HepG2 (cell line): Measurements from ENCODE around the gene EDC3. TPM values are rescaled to one million over a fixed set of nuclear protein-coding genes. Genes with fewer than 3 reads are reported as not detected.

ENCODE experiments used
- ARNTL ChIP-seq: sonication (generic); formaldehyde crosslinking; IDR thresholded peaks from 2 replicates; pipeline ENCODE4 v1.4.0; 2020; ENCODE audit warnings: mild to moderate bottlenecking, missing genetic modification reagents
- BRCA1 ChIP-seq: sonication (generic); formaldehyde crosslinking; IDR thresholded peaks from 2 replicates; pipeline ENCODE4 v1.4.0; 2020; ENCODE audit warnings: missing genetic modification reagents
- CHD4 ChIP-seq: fragments of 200-600 bp; sonication (generic); IDR thresholded peaks from 2 replicates; pipeline ENCODE4 v1.7.0; 2017; ENCODE audit warnings: mild to moderate bottlenecking, low read length, borderline replicate concordance
- HBP1 ChIP-seq: IDR thresholded peaks from 2 replicates; pipeline ENCODE4 v1.6.1; 2016; ENCODE audit warnings: low read depth, control low read depth
- HNF1B ChIP-seq: sonication (generic); formaldehyde crosslinking; IDR thresholded peaks from 2 replicates; pipeline ENCODE4 v1.5.1; 2020; ENCODE audit warnings: mild to moderate bottlenecking, moderate library complexity, missing genetic modification reagents
- HOXD1 ChIP-seq: sonication (generic); formaldehyde crosslinking; IDR thresholded peaks from 2 replicates; pipeline ENCODE4 v1.5.0; 2020; ENCODE audit warnings: missing genetic modification reagents
- MATR3 ChIP-seq: sonication (generic); formaldehyde crosslinking; IDR thresholded peaks from 2 replicates; pipeline ENCODE4 v1.4.0; 2020; ENCODE audit warnings: missing genetic modification reagents
- PLRG1 ChIP-seq: fragments of 450-650 bp; conservative IDR thresholded peaks from 2 replicates; pipeline ENCODE4 v1.6.1; 2016
- SMC3 ChIP-seq: IDR thresholded peaks from 2 replicates; pipeline ENCODE4 v1.6.1; 2011; ENCODE audit warnings: low read length, improper control_type of control experiment
- SYNCRIP ChIP-seq: fragments of 200-400 bp; formaldehyde crosslinking; IDR thresholded peaks from 2 replicates; pipeline ENCODE4 v1.6.1; 2018; ENCODE audit warnings: mild to moderate bottlenecking, low read depth, low read length; ENCODE audit not compliant: insufficient read depth
- TERF1 ChIP-seq: sonication (generic); formaldehyde crosslinking; IDR thresholded peaks from 2 replicates; pipeline ENCODE4 v1.8.0; 2022; ENCODE audit warnings: mild to moderate bottlenecking, missing genetic modification reagents, moderate library complexity
- ZKSCAN8 ChIP-seq: IDR thresholded peaks from 2 replicates; pipeline ENCODE4 v1.6.1; 2016; ENCODE audit warnings: borderline replicate concordance, missing genetic modification reagents, missing compliant biosample characterization
- ZNF512 ChIP-seq: sonication (generic); formaldehyde crosslinking; IDR thresholded peaks from 2 replicates; pipeline ENCODE4 v1.4.0; 2020; ENCODE audit warnings: mild to moderate bottlenecking, missing genetic modification reagents
- ZNF547 ChIP-seq: sonication (generic); formaldehyde crosslinking; IDR thresholded peaks from 2 replicates; pipeline ENCODE4 v1.5.1; 2020; ENCODE audit warnings: mild to moderate bottlenecking, missing genetic modification reagents
- ZNF549 ChIP-seq: sonication (generic); formaldehyde crosslinking; IDR thresholded peaks from 2 replicates; pipeline ENCODE4 v1.5.0; 2020; ENCODE audit warnings: missing genetic modification reagents
- ZNF850 ChIP-seq: sonication (generic); formaldehyde crosslinking; conservative IDR thresholded peaks from 2 replicates; pipeline ENCODE4 v1.9.0; 2021; ENCODE audit warnings: mild to moderate bottlenecking, missing genetic modification reagents
- polyA plus RNA-seq, 8 experiments: library from polyadenylated mRNA; depleted of rRNA in 3 of 8; stranded (reverse) in 7 of 8; unstranded in 1 of 8; fragments of >200 nt; fragmentation: Illumina TruSeq in 4 of 8; extraction: Trizol in 4 of 8; gene quantifications; 2 replicates each; pipeline versions ENCODE4 v1.2.1 to v1.2.3, GENCODE V29; 2011 to 2016; ENCODE audit warnings: low read depth in 4 of 8, missing spikeins in 1 of 8, mixed read lengths in 1 of 8; ENCODE audit not compliant: insufficient read depth in 1 of 8
- total RNA-seq, 5 experiments: library from RNA; depleted of rRNA; stranded (reverse); fragments of >200 nt; fragmentation: Illumina TruSeq; extraction: Trizol; gene quantifications; 2 replicates each; pipeline ENCODE4 v1.2.3, GENCODE V29; 2016; ENCODE audit warnings: low read depth in 1 of 5
- TF ChIP-seq, protein P1 (sequence below): sonication (generic); formaldehyde crosslinking; IDR thresholded peaks from 2 replicates; pipeline ENCODE4 v1.8.0; 2022; ENCODE audit warnings: mild to moderate bottlenecking, missing genetic modification reagents
- TF ChIP-seq, protein P2 (sequence below), 2 experiments: sonication (generic) in 1 of 2; formaldehyde crosslinking in 1 of 2; IDR thresholded peaks; 2 replicates each; pipeline versions ENCODE4 v1.5.1 to v1.6.1; 2011 to 2020; ENCODE audit warnings: borderline replicate concordance in 1 of 2, low read depth in 1 of 2, low read length in 1 of 2, mild to moderate bottlenecking in 1 of 2, missing genetic modification reagents in 1 of 2, moderate library complexity in 1 of 2

Gene EDC3
- total and polyA plus RNA-seq, 2 of the 13 experiments (the other 11 are each of a cell fraction or from before 2014, with no cell fraction given): 17.4 to 32.0 TPM

DNA sequence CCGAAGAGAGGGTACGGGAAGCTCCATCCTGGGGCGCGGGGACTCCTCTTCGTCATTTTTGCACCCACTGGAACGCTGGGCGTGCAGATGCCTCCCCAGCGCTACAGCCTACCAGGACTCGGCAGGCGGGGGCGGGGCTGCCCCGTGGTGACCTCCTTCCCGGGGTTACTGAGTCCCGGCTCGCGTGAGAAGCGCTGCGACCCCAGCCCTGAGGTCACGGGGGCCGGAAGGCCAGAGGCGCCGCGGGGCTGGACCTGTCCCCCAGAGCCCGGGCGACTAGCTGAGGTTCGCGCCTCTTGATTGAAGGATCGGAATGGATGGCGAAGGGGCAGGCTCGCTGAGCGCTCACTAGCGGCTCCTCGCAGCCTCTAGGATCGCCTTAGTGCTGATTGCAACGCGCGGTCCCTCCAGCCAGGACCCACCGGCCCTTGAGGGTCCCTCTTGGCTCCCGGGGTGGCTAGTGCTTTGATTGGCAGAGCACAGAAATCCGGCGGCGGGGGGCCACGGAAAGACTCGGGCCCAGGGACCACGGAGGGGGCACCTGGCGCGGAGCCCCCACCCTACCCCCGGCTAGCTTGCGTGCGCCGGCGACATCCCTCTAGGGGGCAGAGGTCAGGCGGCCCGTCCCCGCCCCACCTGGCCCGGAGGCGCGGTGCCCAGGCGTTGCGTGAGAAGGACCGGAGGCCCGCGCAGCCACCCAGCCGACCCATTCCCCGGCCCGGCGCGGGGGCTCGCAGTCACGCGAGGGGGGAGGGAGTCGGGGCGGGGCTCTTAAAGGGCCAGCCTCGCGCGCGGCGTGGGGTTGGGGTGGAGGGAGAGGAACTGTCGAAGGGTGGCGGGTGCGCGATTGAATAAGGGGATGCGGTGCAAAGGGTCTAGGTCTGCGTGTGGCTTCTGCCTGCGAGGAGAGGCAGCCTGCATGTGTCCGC lies 30.3 kb upstream of the EDC3 start (continued):
- no peak for TF ChIP-seq MATR3 (CRISPR knock-in tag)
- no peak for TF ChIP-seq ZNF549 (CRISPR knock-in tag)
- TF ChIP-seq, protein P1, sequence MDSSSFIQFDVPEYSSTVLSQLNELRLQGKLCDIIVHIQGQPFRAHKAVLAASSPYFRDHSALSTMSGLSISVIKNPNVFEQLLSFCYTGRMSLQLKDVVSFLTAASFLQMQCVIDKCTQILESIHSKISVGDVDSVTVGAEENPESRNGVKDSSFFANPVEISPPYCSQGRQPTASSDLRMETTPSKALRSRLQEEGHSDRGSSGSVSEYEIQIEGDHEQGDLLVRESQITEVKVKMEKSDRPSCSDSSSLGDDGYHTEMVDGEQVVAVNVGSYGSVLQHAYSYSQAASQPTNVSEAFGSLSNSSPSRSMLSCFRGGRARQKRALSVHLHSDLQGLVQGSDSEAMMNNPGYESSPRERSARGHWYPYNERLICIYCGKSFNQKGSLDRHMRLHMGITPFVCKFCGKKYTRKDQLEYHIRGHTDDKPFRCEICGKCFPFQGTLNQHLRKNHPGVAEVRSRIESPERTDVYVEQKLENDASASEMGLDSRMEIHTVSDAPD (CRISPR knock-in tag): no peak
- TF ChIP-seq BRCA1 (CRISPR knock-in tag): no peak
- TF ChIP-seq, protein P2, sequence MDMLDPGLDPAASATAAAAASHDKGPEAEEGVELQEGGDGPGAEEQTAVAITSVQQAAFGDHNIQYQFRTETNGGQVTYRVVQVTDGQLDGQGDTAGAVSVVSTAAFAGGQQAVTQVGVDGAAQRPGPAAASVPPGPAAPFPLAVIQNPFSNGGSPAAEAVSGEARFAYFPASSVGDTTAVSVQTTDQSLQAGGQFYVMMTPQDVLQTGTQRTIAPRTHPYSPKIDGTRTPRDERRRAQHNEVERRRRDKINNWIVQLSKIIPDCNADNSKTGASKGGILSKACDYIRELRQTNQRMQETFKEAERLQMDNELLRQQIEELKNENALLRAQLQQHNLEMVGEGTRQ (IDR thresholded peaks at IDR 0.05; ENCODE audit: low read depth, low read length): no peak
- TF ChIP-seq, protein P2 (CRISPR knock-in tag; IDR thresholded peaks at IDR 0.05; ENCODE audit: borderline replicate concordance): 0 out of 2 replicates have a peak, but pooled peaks have one; percentile 46
- TF ChIP-seq ZNF850 (CRISPR knock-in tag): 0 out of 2 replicates have a peak, but pooled peaks have one; percentile 88
- TF ChIP-seq ZNF512 (CRISPR knock-in tag): no peak
- TF ChIP-seq ZNF547 (CRISPR knock-in tag): 0 out of 2 replicates have a peak, but pooled peaks have one; percentile 37
- peak; percentile 59 for TF ChIP-seq HNF1B
- TF ChIP-seq HBP1 (CRISPR knock-in tag): 0 out of 2 replicates have a peak, but pooled peaks have one; percentile 15
- no peak for TF ChIP-seq SMC3
- TF ChIP-seq HOXD1: no peak
- 0 out of 2 replicates have a peak, but pooled peaks have one; percentile 32 for TF ChIP-seq ZKSCAN8
- TF ChIP-seq SYNCRIP: no peak
- no peak for TF ChIP-seq TERF1 (CRISPR knock-in tag)
- no peak for TF ChIP-seq CHD4
- TF ChIP-seq ARNTL (CRISPR knock-in tag): peak; percentile 8; the same call in 1 of the 2 replicates
- no peak for TF ChIP-seq PLRG1
